ENCODE measurements around the gene CELF3.

Gene CELF3

DNA sequence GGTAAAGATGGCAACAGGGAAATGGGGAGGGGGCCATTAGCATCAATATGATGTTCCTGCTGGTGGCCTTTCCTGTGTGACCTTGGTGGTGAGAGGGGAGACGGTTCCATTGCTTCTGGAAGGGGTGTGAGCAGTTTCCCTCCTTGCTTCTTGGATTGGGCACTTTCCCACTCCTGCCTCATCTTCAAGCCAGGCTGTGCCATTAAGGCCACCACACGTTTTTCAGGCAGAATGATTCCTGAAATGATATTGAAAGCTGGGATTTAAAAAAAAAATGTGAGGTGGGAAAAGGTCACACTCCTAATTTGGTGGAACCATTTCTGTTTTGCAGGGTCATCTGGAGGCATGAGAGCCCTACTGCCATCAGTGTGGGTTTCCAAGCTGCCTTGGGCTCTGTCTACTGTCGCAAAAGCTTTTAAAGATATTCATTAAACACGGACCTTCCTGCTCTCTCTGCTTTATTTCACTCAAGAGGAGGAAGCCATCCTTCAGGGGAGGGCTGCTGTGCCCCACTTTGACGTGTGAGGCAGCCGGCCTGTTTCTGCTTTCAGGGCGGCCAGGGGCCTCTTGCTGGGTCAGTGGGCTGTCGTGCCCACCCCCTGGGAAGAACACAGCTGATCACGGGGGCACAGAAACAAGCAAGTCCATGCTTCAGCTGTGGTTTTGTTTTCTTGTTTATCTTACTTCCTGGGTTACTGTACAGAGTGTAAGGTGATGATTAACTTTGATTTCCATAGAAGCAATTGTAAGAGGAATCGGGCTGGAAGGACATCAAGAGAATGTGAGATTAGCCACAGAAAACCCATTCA is 12.8 kb upstream of the CELF3 start:
- H3K27me3 Mint-ChIP-seq, result peaks cover 36% of the 10 kb centered on the region
- DNase-seq, result no peak
- no peak overlapping the region for H3K27ac Mint-ChIP-seq
- ATAC-seq, result no peak
- no peaks in the 10 kb centered on the region for H3K9me3 Mint-ChIP-seq
- H3K36me3 Mint-ChIP-seq (ENCODE audit: low read depth), result no peaks in the 10 kb centered on the region
- no peaks in the 10 kb centered on the region for H3K4me1 Mint-ChIP-seq
- no peak overlapping the region for H3K4me3 Mint-ChIP-seq

DNA sequence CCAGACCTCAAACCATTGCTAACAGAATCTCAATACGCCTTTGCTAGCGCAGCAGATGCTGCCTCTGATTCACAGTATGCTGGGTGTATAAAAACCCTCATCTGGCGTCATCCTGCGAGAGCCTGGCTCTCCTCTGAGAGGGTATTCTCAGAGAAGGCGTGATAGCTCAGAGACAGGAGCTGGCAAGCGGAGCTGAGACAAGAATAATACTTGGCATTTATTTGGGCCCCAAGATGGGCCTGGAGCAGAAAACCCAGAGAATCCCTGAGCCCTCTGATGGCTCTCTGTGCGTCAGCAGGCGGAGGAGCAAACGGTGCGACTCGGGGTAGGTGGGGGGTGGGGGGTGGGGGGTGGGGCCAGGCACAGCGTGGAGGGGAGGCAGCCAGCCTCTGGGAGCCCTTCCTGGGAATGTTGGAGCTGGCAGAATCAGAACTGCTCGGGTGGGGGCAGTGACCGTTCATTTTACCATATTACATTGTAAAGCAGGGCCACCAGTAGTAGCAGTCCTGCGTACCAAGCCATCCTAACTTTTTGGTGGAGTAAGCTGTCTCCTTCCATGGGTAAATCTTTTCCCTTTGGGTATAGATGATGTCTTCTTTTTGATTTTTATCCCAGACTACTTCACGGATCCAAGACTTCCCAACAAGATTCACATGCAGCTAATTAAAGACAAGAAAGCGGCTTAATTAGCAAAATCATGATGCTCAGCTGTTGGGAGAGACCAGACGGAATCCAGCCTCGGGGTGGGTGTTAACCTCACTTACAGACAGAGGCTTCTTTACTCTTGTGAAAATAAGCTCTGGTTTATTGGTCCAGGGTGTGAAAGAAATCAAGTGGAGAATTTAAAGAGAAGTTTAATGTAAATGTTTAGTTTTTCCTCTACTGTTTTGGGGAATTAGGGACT is 11.8 kb upstream of the CELF3 start:
- ATAC-seq, result no peak
- Mint-ChIP-seq H3K36me3 (ENCODE audit: low read depth) (no peaks in the 10 kb centered on the region), H3K9me3 (no peaks in the 10 kb centered on the region), H3K4me1 (no peaks in the 10 kb centered on the region), H3K27ac (no peak overlapping the region), H3K27me3 (peaks cover 44% of the 10 kb centered on the region), H3K4me3 (no peak overlapping the region)
- DNase-seq, result no peak

DNA sequence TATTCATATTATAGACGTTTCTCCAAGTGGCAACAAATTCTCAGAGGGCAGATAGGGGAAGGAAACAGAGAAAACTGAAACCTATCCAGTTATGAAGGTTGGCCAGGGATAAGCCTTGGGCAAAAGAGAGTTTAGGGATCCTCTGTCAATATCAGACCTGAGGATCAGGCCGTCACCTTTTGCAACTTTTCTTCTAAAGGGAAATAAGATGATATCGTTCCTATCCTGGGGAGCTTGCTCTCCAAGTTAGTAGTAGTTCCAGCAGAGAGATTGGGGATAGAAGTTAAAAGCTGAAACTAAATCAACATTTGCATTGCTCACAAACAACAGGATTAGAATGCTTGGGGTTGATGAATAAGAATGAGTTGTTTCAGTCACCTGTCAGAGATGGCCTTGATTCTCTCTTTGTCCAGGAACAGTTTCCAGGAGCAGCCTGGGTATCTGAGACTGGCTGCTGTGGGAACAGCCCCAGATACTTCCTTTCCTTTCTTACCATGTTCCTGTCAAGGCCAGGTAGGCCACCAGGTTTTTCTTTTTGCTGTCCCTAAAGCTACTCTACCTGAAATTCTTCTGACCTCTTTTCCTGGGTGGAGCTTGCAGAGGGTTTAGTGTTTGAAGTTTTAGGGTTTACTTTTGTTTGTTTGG is 7.2 kb upstream of the CELF3 start:
- H3K4me3 Mint-ChIP-seq, result no peak overlapping the region
- no peaks in the 10 kb centered on the region for H3K36me3 Mint-ChIP-seq (ENCODE audit: low read depth)
- DNase-seq (no peak), ATAC-seq (no peak)
- no peak overlapping the region for H3K27ac Mint-ChIP-seq
- peaks cover 18% of the 10 kb centered on the region for H3K4me1 Mint-ChIP-seq
- no peaks in the 10 kb centered on the region for H3K9me3 Mint-ChIP-seq
- H3K27me3 Mint-ChIP-seq, result peaks cover 62% of the 10 kb centered on the region

DNA sequence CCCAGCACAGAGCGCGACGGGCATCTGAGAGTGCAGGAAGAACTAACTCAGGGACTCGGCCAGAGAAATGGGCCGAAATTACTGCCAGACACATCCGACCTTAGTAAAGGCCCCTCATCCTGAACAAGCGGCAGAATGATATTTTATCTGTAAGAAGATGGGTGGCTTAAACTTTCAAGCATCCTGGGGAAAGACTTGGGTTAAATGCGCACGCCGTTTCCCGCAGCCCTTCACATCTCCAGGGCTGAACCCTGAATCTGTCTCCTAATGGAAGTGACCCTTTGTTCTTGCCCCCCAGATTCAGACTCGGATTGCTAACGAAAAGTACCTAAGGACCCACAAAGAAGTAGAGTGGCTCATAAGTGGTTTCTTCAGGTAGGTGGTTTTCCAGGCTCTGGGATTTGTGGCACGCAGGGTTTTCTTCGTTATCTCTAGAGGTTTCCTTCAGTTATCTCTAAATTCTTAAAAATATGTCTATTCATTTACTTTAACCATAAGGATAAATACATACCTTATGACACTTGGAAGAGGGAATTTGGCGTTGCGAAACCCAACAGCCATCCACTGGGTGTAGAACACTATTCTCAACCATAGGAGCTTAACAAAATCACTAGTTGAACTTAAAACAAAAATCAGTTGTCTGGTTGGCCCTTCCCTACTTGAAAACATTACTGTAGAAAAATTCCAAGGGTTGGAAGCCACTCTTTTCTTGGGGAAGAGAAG is 5.3 kb upstream of the CELF3 start:
- peaks cover 72% of the 10 kb centered on the region for H3K27me3 Mint-ChIP-seq
- peak overlapping the region; percentile 70 for H3K4me3 Mint-ChIP-seq
- H3K36me3 Mint-ChIP-seq (ENCODE audit: low read depth), result no peaks in the 10 kb centered on the region
- DNase-seq (no peak), ATAC-seq (no peak)
- H3K9me3 Mint-ChIP-seq, result no peaks in the 10 kb centered on the region
- H3K27ac Mint-ChIP-seq, result no peak overlapping the region
- peaks cover 21% of the 10 kb centered on the region for H3K4me1 Mint-ChIP-seq

DNA sequence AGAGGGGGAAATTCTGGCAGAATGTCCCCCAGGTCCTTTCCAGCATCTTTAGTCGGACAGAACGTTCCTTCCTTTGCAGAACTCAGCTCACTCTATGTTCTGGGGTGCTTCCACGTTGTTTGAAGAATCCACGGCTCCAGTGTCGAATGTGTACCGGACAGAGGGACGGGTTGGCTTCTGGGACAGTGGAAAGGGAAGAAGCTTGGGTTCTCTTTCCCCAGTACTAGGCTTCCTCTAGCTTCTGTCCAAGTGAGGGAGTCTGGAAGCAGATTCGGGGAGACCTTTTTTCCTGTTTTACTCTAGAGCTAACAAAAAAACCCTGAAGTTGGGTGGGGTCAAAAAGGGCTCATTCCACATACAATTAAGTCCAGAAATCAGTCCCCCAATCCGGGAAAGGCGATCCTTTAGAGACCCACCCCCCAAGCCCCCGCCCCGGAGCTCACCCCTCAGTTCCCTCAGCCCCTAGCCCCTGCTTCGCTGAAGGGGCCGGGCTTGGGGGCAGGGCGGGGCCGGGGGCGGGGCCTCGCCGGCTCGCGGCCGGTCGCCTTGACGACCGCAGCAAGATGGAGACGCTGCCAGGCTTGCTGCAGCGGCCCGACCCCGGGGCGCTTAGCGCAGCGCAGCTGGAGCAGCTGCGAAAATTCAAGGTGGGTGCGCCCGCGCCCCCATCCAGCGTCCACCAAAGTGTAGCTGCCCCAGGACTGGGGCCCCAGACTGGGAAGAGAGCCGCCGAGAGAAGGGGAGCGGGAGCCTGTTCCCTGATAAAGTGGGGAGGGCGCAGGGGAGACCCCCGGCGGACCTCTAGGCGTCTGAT is 4.6 kb upstream of the CELF3 start, which contains the start of gene RIIAD1:
Gene RIIAD1, plus strand, starts transcription at position 549 of the 814 bp plus-strand sequence. Its CDS starts 15 bp downstream, at position 564.
- Mint-ChIP-seq H3K4me1 (peaks cover 24% of the 10 kb centered on the region), H3K36me3 (ENCODE audit: low read depth) (no peaks in the 10 kb centered on the region), H3K9me3 (no peaks in the 10 kb centered on the region), H3K4me3 (peak within 1 kb of the TSS; percentile 72), H3K27ac (peak within 1 kb of the TSS; percentile 8), H3K27me3 (peaks cover 70% of the 10 kb centered on the region)
- peak; percentile 44 for DNase-seq
- ATAC-seq, result peak; percentile 64

DNA sequence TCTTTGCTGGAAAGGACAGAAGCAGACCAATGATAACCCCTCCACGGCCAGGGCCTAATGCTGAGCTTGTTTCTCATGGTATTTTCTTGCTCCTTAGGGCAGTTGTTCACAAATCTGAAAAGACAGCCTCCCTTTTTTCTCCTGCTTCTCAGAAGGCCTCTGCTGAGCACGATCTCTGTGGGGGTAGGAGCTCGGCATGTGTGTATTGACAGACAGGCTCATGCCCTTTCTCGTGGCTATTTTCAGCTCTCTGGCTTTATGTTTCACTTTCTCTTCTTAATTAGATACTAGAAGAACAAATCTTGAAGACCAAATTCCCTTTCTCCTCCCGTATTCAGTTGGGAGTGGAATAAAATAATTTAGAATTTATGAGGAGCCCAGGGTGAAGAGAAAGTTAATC is 4.0 kb upstream of the CELF3 start:
- ATAC-seq (no peak), DNase-seq (no peak)
- Mint-ChIP-seq H3K36me3 (ENCODE audit: low read depth) (no peaks in the 10 kb centered on the region), H3K9me3 (no peaks in the 10 kb centered on the region), H3K4me1 (peaks cover 24% of the 10 kb centered on the region), H3K27me3 (peaks cover 70% of the 10 kb centered on the region), H3K27ac (peak overlapping the region; percentile 8), H3K4me3 (peak overlapping the region; percentile 72)

DNA sequence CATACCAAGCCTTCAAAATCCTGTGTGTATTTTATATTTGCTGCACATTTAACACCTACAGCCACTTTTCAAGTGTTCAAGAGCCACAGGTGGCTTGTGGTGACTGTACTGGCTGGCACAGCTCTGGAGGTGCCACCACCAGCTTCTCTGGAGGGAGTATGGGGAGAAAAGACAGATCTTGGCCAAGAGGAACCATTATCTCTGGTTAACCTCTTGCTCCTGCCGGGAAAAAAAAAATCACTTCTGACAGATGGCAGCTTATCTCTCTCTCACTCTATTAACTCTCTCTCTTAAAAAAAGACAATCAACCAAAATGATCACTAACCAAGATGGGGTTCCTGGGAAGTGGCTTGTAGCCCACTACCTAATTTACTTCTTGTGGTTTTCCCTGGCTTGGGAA is 3.5 kb upstream of the CELF3 start:
- Mint-ChIP-seq H3K4me1 (peaks cover 24% of the 10 kb centered on the region), H3K27ac (no peak overlapping the region), H3K36me3 (ENCODE audit: low read depth) (no peaks in the 10 kb centered on the region), H3K9me3 (no peaks in the 10 kb centered on the region), H3K4me3 (no peak overlapping the region), H3K27me3 (peaks cover 71% of the 10 kb centered on the region)
- DNase-seq (no peak), ATAC-seq (no peak)

DNA sequence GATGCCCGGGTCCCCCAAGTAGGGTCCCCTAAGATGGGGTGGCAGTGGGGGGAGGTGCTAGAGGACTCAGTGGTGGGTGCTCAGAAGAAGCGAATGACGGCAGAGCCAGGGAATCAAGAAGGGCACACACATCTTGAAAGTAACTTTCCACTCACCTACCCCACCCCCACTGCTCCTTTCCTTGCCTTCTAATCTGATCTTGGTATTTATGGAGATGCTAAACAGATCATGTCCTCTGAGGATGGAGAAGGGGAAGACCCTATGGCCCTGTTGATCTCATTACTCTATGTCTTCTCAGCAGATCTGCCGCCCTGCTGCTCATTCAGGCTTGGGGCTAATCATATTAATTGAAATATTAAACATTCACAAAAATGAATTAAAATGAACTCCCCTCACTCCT is 2.1 kb upstream of the CELF3 start:
- no peaks in the 10 kb centered on the region for H3K36me3 Mint-ChIP-seq (ENCODE audit: low read depth)
- no peak for ATAC-seq
- H3K4me3 Mint-ChIP-seq, result no peak overlapping the region
- H3K27me3 Mint-ChIP-seq, result peaks cover 70% of the 10 kb centered on the region
- H3K9me3 Mint-ChIP-seq, result no peaks in the 10 kb centered on the region
- peaks cover 24% of the 10 kb centered on the region for H3K4me1 Mint-ChIP-seq
- no peak overlapping the region for H3K27ac Mint-ChIP-seq
- no peak for DNase-seq

DNA sequence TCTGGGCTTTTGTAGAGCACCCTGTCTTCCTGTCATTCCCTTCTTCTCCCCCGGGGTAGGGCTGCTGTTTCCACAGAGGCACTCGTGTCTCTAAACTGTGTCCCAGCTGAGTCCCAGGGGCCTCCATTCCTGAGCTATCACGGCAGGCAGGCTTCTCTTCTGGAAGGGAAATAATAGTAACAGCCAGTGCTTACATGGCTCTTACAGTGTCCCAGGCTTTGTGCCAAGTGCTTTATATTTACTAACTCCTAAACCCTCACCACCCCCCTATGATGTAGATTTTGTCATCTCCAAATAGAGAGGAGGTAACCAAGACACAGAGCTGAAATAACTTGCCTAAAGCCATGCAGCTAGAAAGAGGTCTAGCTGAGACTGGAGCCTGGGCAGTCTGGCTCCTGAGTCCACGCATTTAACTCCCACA is 1.4 kb upstream of the CELF3 start:
- Mint-ChIP-seq H3K4me3 (no peak overlapping the region), H3K9me3 (no peaks in the 10 kb centered on the region), H3K4me1 (peaks cover 24% of the 10 kb centered on the region), H3K27me3 (peaks cover 69% of the 10 kb centered on the region), H3K36me3 (ENCODE audit: low read depth) (no peaks in the 10 kb centered on the region), H3K27ac (no peak overlapping the region)
- ATAC-seq (no peak), DNase-seq (no peak)

DNA sequence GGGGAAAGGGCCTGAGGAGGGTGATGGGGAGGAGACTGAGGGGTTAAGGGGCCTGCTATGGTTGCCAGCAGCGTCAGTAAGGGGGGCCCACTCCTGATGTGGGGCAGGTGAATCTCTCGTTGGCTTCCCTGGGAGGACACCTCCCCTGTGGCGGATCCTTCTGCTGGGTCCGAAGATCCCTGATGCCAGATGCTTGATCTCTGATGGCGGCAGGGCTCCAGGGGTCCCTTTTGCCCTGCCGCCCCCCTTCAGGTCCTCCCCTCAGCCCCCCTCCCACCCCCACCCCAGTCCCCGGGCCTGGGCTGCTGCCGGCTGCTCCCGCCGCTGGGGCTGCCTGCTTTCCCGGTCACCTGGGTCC is 219 bp downstream of the CELF3 start:
- DNase-seq, result no peak
- no peak overlapping the region for H3K4me3 Mint-ChIP-seq
- H3K27me3 Mint-ChIP-seq, result peaks cover 59% of the 10 kb centered on the region
- ATAC-seq, result no peak
- H3K4me1 Mint-ChIP-seq, result peaks cover 16% of the 10 kb centered on the region
- H3K27ac Mint-ChIP-seq, result no peak overlapping the region
- no peaks in the 10 kb centered on the region for H3K36me3 Mint-ChIP-seq (ENCODE audit: low read depth)
- no peaks in the 10 kb centered on the region for H3K9me3 Mint-ChIP-seq

DNA sequence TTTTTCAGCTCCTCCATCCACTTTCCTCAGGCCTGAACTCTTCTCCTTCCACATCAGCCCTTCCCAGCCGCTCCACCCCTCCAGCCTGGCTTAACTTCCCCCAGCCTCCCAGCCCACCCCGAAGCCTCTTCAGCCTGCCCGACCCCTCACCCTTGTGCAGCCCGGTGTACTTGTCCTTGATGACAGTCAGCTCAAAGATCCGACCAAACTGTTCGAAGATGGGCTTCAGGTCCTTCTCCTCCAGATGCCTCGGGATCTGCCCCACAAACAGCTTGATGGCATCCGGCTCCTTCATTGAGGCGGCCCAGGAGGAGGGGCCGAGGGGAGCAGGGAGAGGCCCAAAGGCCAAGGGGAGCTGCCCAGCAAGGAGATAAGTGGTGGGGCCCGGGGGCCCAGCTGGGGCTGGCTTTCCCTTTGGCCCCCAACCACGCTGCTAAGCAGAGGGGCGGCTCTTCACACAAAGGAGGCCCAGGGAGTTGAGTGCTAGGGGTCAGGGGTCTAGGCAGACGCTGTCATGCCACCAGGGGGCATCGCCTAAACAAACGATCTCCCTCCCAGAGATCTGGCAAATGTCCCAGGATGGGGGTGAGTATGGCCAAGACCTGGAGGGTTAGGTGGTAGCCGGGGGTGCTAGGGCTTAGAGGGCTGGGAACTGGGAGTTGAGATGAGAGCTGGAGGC is 738 bp downstream of the CELF3 start:
- Mint-ChIP-seq H3K36me3 (ENCODE audit: low read depth) (no peaks in the 10 kb centered on the region), H3K27ac (no peak overlapping the region), H3K9me3 (no peaks in the 10 kb centered on the region), H3K4me1 (peaks cover 14% of the 10 kb centered on the region), H3K4me3 (no peak overlapping the region), H3K27me3 (peaks cover 57% of the 10 kb centered on the region)
- DNase-seq, result no peak
- no peak for ATAC-seq

DNA sequence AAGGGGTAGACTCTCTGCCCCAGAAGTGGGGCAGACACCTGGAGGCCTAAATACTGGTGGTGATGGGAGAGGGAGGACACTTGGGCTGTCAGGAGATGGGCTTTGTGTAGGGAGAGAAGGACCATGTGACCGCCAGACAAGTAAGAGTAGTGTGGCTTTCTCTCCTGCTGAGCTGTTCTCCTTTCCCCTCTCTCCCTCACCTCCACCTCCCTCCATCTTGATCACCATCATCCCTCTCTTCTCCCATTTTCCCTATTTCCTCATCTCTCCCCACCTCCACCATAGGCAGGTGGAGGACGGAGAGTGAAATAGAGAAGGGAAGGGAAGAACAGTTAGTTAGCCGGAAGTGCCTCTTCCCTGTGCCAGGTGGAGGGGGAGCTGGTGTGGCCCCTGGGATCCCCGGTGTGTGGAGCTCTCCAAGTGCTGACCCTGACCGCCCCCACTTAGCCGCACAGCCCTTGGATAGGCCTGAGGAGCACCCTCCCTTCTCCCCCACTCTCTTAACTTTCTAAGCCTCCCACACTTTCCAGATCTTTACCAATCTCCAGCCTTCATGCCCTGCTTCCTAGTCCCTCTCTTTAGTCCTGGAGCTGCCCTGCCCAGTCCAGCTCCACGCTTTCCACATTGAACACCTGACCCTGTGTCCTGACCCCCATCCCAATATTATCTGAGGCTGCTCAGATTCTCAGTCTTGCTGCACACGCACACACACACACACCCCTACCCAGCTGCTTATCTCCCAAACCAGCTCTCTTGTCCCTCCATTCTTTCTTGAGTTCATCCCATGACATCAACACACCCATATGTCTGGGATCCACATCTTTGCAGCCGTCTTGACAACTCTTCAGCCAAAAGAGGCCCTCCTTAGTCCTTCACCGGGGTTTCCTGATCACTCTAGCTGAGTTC is 1.5 kb downstream of the CELF3 start:
- Mint-ChIP-seq H3K9me3 (no peaks in the 10 kb centered on the region), H3K36me3 (ENCODE audit: low read depth) (no peaks in the 10 kb centered on the region), H3K27me3 (peaks cover 50% of the 10 kb centered on the region), H3K27ac (no peak overlapping the region), H3K4me1 (peaks cover 6% of the 10 kb centered on the region), H3K4me3 (no peak overlapping the region)
- no peak for DNase-seq
- ATAC-seq, result no peak

All from activated naive CD8-positive, alpha-beta T cell treated with anti-CD3 and anti-CD28 coated beads, Interleukin-2, amount 50 U/mL, for 24 hours (primary cell).